GM19239 (cell line): Measurements from ENCODE around the gene SMURF1.

Experiments
- DNase-seq: peaks from one replicate; pipeline ENCODE4 v3.0.0; 2011; ENCODE audit warnings: low spot score; ENCODE audit not compliant: insufficient read length
- FAIRE-seq: peaks from 2 replicates; lab custom pipeline; 2011; peaks lifted over from hg19 to GRCh38; lab: Jason Lieb, UNC

Gene SMURF1

DNA sequence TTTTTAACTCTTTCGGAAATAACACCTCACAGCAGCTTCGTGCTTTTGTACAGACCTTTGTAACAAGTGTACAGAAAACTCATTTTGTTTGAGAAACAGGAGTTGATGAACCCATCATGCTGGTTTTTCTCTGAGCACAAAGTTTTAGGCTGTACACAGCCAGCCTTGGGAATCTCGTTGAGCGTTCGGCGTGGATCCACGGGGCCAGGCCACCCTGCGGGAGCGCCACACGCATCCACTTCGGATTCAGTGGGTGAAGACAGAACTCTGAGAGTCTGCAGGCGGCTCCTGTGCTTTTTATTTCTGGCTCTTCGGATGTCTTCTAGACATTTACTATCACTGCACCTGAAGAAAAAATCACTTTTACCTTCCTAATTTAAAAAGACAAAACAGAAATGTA is 131.2 kb downstream of the SMURF1 start:
- no peak for FAIRE-seq

GRCh38 chr7:99011706-99012404 is 132.1 kb downstream of the SMURF1 start:
- no peak for FAIRE-seq
- no peak for DNase-seq

More for the DNA sequence above, 131.2 kb downstream of the SMURF1 start:
- DNase-seq, result no peak

DNA sequence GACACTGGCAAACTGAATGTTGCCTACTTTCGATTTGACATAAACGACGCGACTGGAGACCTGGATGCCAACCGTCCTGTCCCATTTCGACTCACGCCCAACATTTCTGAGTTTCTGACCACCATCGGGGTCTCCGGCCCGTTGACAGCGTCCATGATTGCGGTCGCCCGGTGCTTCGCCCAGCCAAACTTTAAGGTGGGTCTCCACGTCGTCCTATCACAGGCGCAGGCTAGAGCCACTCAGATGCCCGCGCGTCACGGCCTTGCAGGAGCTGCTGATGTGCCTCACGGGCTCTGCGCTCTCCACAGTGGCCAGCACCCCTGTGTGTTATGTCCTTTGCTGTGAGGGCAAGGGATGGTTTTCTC is 132.6 kb downstream of the SMURF1 start:
- no peak for DNase-seq
- FAIRE-seq, result no peak

DNA sequence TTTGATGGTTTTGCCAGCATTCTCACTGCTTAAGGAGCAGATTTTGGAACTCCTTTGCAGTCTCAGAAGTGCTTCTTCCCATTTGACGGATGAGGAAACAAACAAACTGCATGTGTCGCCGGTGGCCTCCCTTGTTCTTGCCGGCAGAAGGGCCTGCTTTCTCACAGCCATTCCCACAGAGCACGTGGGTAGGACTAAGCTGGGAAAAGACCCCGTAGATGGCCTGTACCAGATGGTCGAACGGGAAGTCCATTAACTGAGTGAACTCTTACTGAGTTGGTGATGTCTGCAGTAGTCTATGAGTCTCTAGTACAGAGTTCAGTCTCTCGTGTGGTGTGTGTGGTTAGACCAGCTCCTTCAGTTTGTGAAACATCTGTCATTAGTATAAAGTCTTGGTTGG is 133.6 kb downstream of the SMURF1 start:
- no peak for DNase-seq
- no peak for FAIRE-seq

GRCh38 chr7:99008921-99009530 is 134.9 kb downstream of the SMURF1 start:
- FAIRE-seq, result no peak
- DNase-seq, result no peak

GRCh38 chr7:99008181-99008631 is 135.7 kb downstream of the SMURF1 start:
- no peak for DNase-seq
- FAIRE-seq, result no peak

GRCh38 chr7:99006739-99007424 is 137.0 kb downstream of the SMURF1 start:
- FAIRE-seq (no peak), DNase-seq (no peak)

GRCh38 chr7:99005776-99006175 is 138.1 kb downstream of the SMURF1 start:
- DNase-seq, result no peak
- no peak for FAIRE-seq

- FAIRE-seq, result no peak
- DNase-seq, result no peak
Measured at GRCh38 chr7:99004781-99005500, 139.0 kb downstream of the SMURF1 start.

GRCh38 chr7:99004216-99004615 is 139.7 kb downstream of the SMURF1 start:
- no peak for FAIRE-seq
- DNase-seq, result no peak

DNA sequence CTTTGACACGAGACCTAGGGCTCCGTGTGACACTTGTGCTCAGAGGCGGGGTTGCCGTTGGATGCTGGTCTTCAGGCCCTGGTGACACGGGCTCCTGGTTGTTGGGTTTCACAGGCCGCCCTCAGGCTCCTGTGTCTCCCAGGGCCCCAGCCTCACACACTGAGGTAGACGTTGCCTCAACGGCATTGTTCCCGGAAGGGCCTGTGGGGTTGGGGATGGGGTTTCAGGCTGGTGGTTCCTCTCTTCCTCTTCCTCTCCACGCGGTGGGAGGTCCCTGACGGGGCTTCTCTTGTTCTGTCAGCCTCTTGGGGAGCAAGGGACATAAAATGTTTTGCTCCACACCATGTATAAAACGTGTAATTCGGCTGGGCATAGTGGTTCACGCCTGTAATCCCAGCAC is 140.5 kb downstream of the SMURF1 start:
- FAIRE-seq (no peak), DNase-seq (no peak)

DNA sequence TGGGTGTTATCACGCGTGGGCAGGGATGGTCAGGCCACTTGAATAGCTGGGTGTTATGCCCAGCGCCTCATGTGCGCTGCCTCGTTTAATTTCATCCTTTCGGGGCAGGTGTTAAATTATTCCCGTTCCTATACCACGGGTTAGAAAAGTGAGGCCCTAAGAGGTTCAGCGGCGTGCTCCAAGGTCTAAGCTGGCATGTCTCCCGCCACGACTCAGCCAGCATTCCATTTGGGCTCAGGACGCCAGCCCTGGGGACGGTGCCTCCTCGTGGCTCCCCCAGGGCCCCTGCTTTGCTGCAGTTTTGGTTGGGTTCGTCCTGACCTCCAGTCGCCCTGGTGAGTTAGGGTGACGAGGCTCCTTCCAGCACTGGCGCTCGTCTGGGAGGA is 141.1 kb downstream of the SMURF1 start:
- FAIRE-seq (no peak), DNase-seq (no peak)

GRCh38 chr7:99002148-99002826 is 141.6 kb downstream of the SMURF1 start:
- DNase-seq, result no peak
- FAIRE-seq, result no peak

GRCh38 chr7:99001482-99002147 is 142.3 kb downstream of the SMURF1 start:
- DNase-seq (no peak), FAIRE-seq (no peak)

GRCh38 chr7:99000904-99001465 is 142.9 kb downstream of the SMURF1 start:
- FAIRE-seq (no peak), DNase-seq (no peak)

GRCh38 chr7:99000196-99000903 is 143.6 kb downstream of the SMURF1 start:
- DNase-seq, result no peak
- FAIRE-seq, result no peak

DNA sequence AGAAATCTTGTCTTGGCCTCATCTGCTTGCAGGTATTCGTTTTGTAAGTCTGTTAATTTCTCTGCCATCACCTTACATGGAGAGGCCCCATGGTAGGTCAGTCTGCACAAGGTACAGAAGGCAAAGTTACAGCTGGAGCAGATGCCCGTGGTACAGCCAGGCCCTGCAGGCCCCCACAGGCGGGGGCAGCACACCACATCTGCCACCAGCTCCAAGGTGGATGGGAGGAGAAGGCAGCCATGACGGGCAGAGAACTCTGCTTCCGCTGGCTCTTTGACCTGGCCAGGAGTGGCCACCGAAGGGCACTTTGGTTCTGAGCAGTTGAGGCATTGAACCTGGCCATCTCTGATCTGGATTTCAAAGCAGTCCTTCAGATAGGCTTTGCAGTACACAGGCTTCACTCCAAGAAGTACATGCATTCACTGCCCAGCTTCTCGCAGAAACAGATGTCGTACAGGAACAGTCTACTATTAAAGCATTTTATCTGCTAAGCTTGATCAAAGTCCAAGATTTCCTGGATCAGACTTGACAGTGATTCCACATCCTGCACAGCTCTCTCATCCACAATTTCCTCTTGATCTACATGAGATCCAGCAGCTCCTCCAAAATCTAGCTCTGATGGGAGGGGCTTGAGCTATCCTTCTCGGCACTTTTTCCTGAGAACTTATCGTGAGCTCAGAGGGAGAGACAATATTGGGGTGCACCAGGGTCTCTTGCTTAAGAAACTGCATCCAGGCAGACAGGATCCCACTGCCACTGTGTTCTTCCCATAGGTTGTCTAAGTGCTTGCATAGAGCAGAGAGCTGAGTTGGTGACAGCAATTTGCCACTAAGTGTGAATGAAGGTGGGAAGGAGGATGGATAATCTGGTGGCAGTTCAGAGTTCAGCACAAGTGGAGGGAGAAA is 144.8 kb downstream of the SMURF1 start:
- DNase-seq (no peak), FAIRE-seq (no peak)

DNA sequence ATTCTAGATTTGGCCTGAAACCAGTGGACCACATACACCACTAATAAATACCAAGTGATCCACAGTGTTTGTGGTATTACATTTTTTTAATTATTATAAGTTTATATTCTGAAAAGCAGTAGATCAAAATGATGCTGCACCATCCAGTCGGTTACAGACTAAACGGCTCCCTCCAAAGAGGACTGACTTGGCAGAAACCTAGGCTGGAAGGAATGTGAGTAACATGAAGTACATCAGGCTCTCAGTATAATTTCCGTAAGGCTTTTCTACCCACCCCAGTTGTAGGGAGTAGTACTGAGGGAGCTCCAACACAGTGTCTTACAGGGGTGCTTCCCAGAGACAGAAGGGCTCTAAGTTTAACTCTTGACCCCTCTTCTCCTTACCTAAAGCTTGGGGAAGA is 146.1 kb downstream of the SMURF1 start:
- FAIRE-seq, result no peak
- no peak for DNase-seq
